ENCODE results near the gene LIMCH1.

LIMCH1 gene

GRCh38 chr4:41613821-41614220, 75.9 kb downstream of the LIMCH1 start:
- DNase-seq (ENCODE audit: extremely low spot score), result no peak
- no peak for TF ChIP-seq CTCF (IDR thresholded peaks at IDR 0.05; ENCODE audit: control extremely low read depth, extremely low read depth, low read depth, missing control alignments)
- ChIA-PET POLR2A (no interaction called here), CTCF (interaction anchor here (1.3 to 2.2 kb wide), 4 partner anchors 8 to 48 kb away, joined by 4 to 8 read pairs (median 6); no protein-coding TSS in a partner anchor)

GRCh38 chr4:41614519-41614918, 76.6 kb downstream of the LIMCH1 start:
- TF ChIP-seq CTCF (IDR thresholded peaks at IDR 0.05; ENCODE audit: control extremely low read depth, extremely low read depth, low read depth, missing control alignments), result no peak
- POLR2A ChIA-PET, result no interaction called here
- CTCF ChIA-PET, result interaction anchor here (1.3 to 2.2 kb wide), 4 partner anchors 8 to 47 kb away, joined by 4 to 8 read pairs (median 6); no protein-coding TSS in a partner anchor
- DNase-seq (ENCODE audit: extremely low spot score), result no peak

GRCh38 chr4:41619161-41619560, 81.2 kb downstream of the LIMCH1 start:
- POLR2A ChIA-PET, result no interaction called here
- DNase-seq (ENCODE audit: extremely low spot score), result no peak
- TF ChIP-seq CTCF (IDR thresholded peaks at IDR 0.05; ENCODE audit: control extremely low read depth, extremely low read depth, low read depth, missing control alignments), result no peak
- CTCF ChIA-PET, result interaction anchor here (1.3 to 4.6 kb wide), 2 partner anchors 8 to 16 kb away, joined by 4 to 18 read pairs; no protein-coding TSS in a partner anchor

GRCh38 chr4:41620594-41621256, 82.8 kb downstream of the LIMCH1 start:
- DNase-seq (ENCODE audit: extremely low spot score), result no peak
- ChIA-PET POLR2A (no interaction called here), CTCF (interaction anchor here (4.6 kb wide), 1 partner anchor 9 kb away, joined by 18 read pairs; no protein-coding TSS in a partner anchor)
- TF ChIP-seq CTCF (IDR thresholded peaks at IDR 0.05; ENCODE audit: control extremely low read depth, extremely low read depth, low read depth, missing control alignments), result no peak

GRCh38 chr4:41622787-41623186, 84.8 kb downstream of the LIMCH1 start:
- CTCF ChIA-PET, result interaction anchor here (0.6 to 4.6 kb wide), 5 partner anchors 9 to 69 kb away, joined by 3 to 18 read pairs (median 4); no protein-coding TSS in a partner anchor
- POLR2A ChIA-PET, result no interaction called here
- no peak for TF ChIP-seq CTCF (IDR thresholded peaks at IDR 0.05; ENCODE audit: control extremely low read depth, extremely low read depth, low read depth, missing control alignments)
- DNase-seq (ENCODE audit: extremely low spot score), result no peak

- DNase-seq (ENCODE audit: extremely low spot score), result no peak
- POLR2A ChIA-PET, result no interaction called here
- TF ChIP-seq CTCF (IDR thresholded peaks at IDR 0.05; ENCODE audit: control extremely low read depth, extremely low read depth, low read depth, missing control alignments), result no peak
- CTCF ChIA-PET, result interaction anchor here (0.7 to 1.6 kb wide), 4 partner anchors 10 to 218 kb away, joined by 3 to 7 read pairs (median 3); no protein-coding TSS in a partner anchor
Observed at GRCh38 chr4:41624765-41625164, 86.8 kb downstream of the LIMCH1 start.
